ENCODE data around the gene TAS2R14. TPM values are rescaled to one million over a fixed set of nuclear protein-coding genes. Genes with fewer than 3 reads are reported as not detected.

Gene TAS2R14, protein sequence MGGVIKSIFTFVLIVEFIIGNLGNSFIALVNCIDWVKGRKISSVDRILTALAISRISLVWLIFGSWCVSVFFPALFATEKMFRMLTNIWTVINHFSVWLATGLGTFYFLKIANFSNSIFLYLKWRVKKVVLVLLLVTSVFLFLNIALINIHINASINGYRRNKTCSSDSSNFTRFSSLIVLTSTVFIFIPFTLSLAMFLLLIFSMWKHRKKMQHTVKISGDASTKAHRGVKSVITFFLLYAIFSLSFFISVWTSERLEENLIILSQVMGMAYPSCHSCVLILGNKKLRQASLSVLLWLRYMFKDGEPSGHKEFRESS
- 2.9 and 3.6 TPM in 2 replicates for total RNA-seq

DNA sequence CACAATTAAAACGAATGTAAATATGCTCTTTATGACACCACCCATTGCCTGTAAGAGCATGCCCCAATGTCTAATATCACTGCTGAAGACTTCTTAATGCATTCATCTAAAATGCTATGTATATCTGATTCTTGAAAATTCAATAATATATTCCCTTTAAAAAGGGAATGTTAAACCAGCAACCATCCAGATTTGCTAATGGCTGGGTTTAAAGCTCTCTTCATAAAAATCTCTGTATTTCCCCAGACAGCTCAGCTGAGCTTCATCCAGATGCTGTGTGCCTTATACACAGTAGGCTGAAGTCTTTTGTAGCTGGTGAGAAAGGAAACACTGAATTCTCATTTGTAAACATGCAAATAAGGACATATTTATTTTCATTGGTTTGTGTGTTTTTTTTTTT, at the start of gene TAS2R14:
Gene TAS2R14, minus strand, starts transcription at position 101 of the 400 bp plus-strand sequence. Its CDS starts 56 bp downstream, at position 45.

DNA sequence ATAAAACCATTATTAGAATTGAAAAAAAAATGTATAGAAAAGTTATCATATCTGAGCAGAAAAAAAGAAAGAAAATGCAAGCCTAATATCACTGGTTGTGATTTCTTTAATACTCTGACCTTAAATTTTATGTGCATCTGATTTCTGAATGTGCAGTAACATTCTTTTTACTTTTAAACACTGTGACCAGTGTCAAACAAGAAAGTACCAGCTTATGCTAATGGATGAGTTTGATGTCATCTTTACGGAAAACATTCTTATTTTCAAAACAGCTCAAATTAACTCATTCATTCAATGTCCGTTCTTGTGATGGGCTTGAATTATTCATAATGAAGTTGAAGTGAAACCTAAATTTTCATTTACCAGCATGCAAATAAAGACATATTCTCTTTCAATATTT, 47.7 kb upstream of the TAS2R14 start, which contains the start of gene TAS2R50:
Gene TAS2R50, minus strand, starts transcription at position 101 of the 400 bp plus-strand sequence. Its CDS starts 52 bp downstream, at position 49.

GRCh38 chr12:10928746-10929286, 10.2 kb downstream of the TAS2R14 start, which contains the start of gene PRH2:
Gene PRH2, plus strand, starts transcription at chr12:10929236. Its CDS starts 38 bp downstream, at chr12:10929274.

GRCh38 chr12:10909462-10909861, 29.6 kb downstream of the TAS2R14 start, which contains the start of gene TAS2R13:
Gene TAS2R13, minus strand, starts transcription at chr12:10909562. Its CDS starts 264 bp downstream, at chr12:10909298.

Other genes with a start within 250 kb of the TAS2R14 start
- 60.9 and 81.4 TPM in 2 replicates for gene YBX3, start 215.9 kb downstream of the TAS2R14 start, total RNA-seq
- gene TAS2R7, start 136.6 kb downstream of the TAS2R14 start, total RNA-seq = not detected in 2 replicates
- gene TAS2R8, start 132.0 kb downstream of the TAS2R14 start, total RNA-seq = not detected in 2 replicates
- 0.12 TPM in 1 of 2 replicates, not detected in the other for gene TAS2R9, start 129.1 kb downstream of the TAS2R14 start, total RNA-seq
- 0.44 and 0.50 TPM in 2 replicates for gene TAS2R10, start 112.9 kb downstream of the TAS2R14 start, total RNA-seq
- gene PRR4, start 89.8 kb downstream of the TAS2R14 start, total RNA-seq = 1.1 and 1.4 TPM in 2 replicates
- gene PRH1, start 55.0 kb downstream of the TAS2R14 start, total RNA-seq = 21.8 and 27.1 TPM in 2 replicates
- gene TAS2R13, start 29.7 kb downstream of the TAS2R14 start, total RNA-seq = 1.5 and 2.3 TPM in 2 replicates
- gene PRH2, start 10.0 kb downstream of the TAS2R14 start, total RNA-seq = 0.22 and 0.50 TPM in 2 replicates
- gene TAS2R50, start 47.6 kb upstream of the TAS2R14 start, total RNA-seq = 3.5 and 4.2 TPM in 2 replicates
- 3.9 and 5.8 TPM in 2 replicates for gene TAS2R20, start 59.0 kb upstream of the TAS2R14 start, total RNA-seq
- gene TAS2R19, start 83.4 kb upstream of the TAS2R14 start, total RNA-seq = 7.9 and 10.8 TPM in 2 replicates
- gene TAS2R31, start 92.1 kb upstream of the TAS2R14 start, total RNA-seq = 5.7 and 8.2 TPM in 2 replicates
- 2.6 and 4.8 TPM in 2 replicates for gene TAS2R46, start 123.0 kb upstream of the TAS2R14 start, total RNA-seq
- gene TAS2R43, start 153.1 kb upstream of the TAS2R14 start, total RNA-seq = 3.5 and 5.3 TPM in 2 replicates
- gene TAS2R30, start 195.4 kb upstream of the TAS2R14 start, total RNA-seq = 6.5 and 9.1 TPM in 2 replicates
- gene SMIM10L1, start 231.9 kb upstream of the TAS2R14 start, total RNA-seq = 5.7 and 6.3 TPM in 2 replicates
- not detected in 2 replicates for gene TAS2R42, start 247.7 kb upstream of the TAS2R14 start, total RNA-seq